OCI-LY1 (cell line): Measurements from ENCODE around the gene DENND1A.

Experiments
- H2AFZ ChIP-seq: fragments of 200-600 bp; sonication (generic), shearing (Covaris generic); 2 replicates; pipeline ENCODE4 v1.6.0; 2014; ENCODE audit warnings: antibody characterized with exemption, mild to moderate bottlenecking, low read length
- H3F3A ChIP-seq: fragments of 200-600 bp; sonication (generic), shearing (Covaris generic); 2 replicates; pipeline ENCODE4 v1.6.0; 2014; ENCODE audit warnings: mild to moderate bottlenecking, antibody characterized with exemption, low read length, moderate library complexity; ENCODE audit not compliant: insufficient read depth
- H3K27ac ChIP-seq: fragments of 200-600 bp; sonication (generic); 2 replicates; pipeline ENCODE4 v1.5.1; 2014; ENCODE audit warnings: low read length, mixed run types, mild to moderate bottlenecking, low read depth; ENCODE audit not compliant: poor library complexity, severe bottlenecking
- H3K27me3 ChIP-seq: fragments of 200-600 bp; sonication (generic); 2 replicates; pipeline ENCODE4 v1.6.0; 2014; ENCODE audit warnings: antibody characterized with exemption, mild to moderate bottlenecking, low read length, moderate library complexity; ENCODE audit not compliant: insufficient read depth
- H3K36me3 ChIP-seq: fragments of 200-600 bp; sonication (generic); 2 replicates; pipeline ENCODE4 v1.6.1; 2014; ENCODE audit warnings: mild to moderate bottlenecking, antibody characterized with exemption, low read length, moderate library complexity, mixed read lengths; ENCODE audit not compliant: insufficient read depth
- H3K4me1 ChIP-seq: fragments of 200-600 bp; sonication (generic); 2 replicates; pipeline ENCODE4 v1.5.1; 2014; ENCODE audit warnings: mild to moderate bottlenecking, low read length, moderate library complexity; ENCODE audit not compliant: insufficient read depth, severe bottlenecking
- H3K4me2 ChIP-seq: fragments of 200-600 bp; sonication (generic), shearing (Covaris generic); 2 replicates; pipeline ENCODE4 v1.6.1; 2014; ENCODE audit warnings: low read length
- H3K4me3 ChIP-seq: fragments of 200-600 bp; sonication (generic); 2 replicates; pipeline ENCODE4 v1.5.1; 2014; ENCODE audit warnings: low read length, low read depth, mild to moderate bottlenecking, mixed read lengths; ENCODE audit not compliant: poor library complexity, severe bottlenecking
- H3K79me2 ChIP-seq: fragments of 200-600 bp; shearing (Covaris generic); 2 replicates; pipeline ENCODE4 v1.6.1; 2016; ENCODE audit warnings: mixed run types, low read length, mixed read lengths; ENCODE audit not compliant: insufficient read depth
- H3K9ac ChIP-seq: fragments of 200-600 bp; sonication (generic), shearing (Covaris generic); 2 replicates; pipeline ENCODE4 v1.6.1; 2014; ENCODE audit warnings: mild to moderate bottlenecking, low read length, mixed read lengths
- H3K9me2 ChIP-seq: fragments of 200-600 bp; sonication (generic), shearing (Covaris generic); 2 replicates; pipeline ENCODE4 v1.6.1; 2014; ENCODE audit warnings: low read depth, mild to moderate bottlenecking, low read length, mixed read lengths
- H3K9me3 ChIP-seq: fragments of 200-600 bp; shearing (Covaris generic); 2 replicates; pipeline ENCODE4 v1.6.1; 2014; ENCODE audit warnings: low read length, mixed read lengths
- H4K20me1 ChIP-seq: fragments of 200-600 bp; sonication (generic), shearing (Covaris generic); 2 replicates; pipeline ENCODE4 v1.6.0; 2016; ENCODE audit warnings: mild to moderate bottlenecking, low read length; ENCODE audit not compliant: insufficient read depth
- CTCF ChIP-seq: fragments of 200-600 bp; sonication (generic), shearing (Covaris generic); IDR thresholded peaks from 2 replicates; pipeline ENCODE4 v1.5.1; 2017; ENCODE audit warnings: mild to moderate bottlenecking, antibody characterized with exemption, low read length, moderate library complexity, mixed read lengths
- EZH2 ChIP-seq: fragments of 200-600 bp; sonication (generic), shearing (Covaris generic); IDR thresholded peaks from 2 replicates; pipeline ENCODE4 v1.8.0; 2017; ENCODE audit warnings: borderline replicate concordance, mixed run types, mild to moderate bottlenecking, antibody characterized with exemption, low read length, moderate library complexity, mixed read lengths

The DENND1A gene

GRCh38 chr9:123894822-123895221, 35.1 kb downstream of the DENND1A start:
- no peaks in the 10 kb centered on the region for H3K9me2 ChIP-seq
- 0 out of 2 replicates have a peak, but pooled peaks cover 3% of the 10 kb centered on the region for H3K79me2 ChIP-seq
- no peak overlapping the region for H3K4me3 ChIP-seq
- H3F3A ChIP-seq = no peaks in the 10 kb centered on the region
- no peaks in the 10 kb centered on the region for H3K27me3 ChIP-seq
- no peak overlapping the region for H3K4me2 ChIP-seq
- H3K36me3 ChIP-seq = no peaks in the 10 kb centered on the region
- no peak overlapping the region for H2AFZ ChIP-seq
- TF ChIP-seq CTCF = no peak
- no peak for TF ChIP-seq EZH2
- no peaks in the 10 kb centered on the region for H4K20me1 ChIP-seq
- H3K9me3 ChIP-seq = no peaks in the 10 kb centered on the region
- H3K27ac ChIP-seq = no peak overlapping the region
- no peaks in the 10 kb centered on the region for H3K4me1 ChIP-seq
- H3K9ac ChIP-seq = no peak overlapping the region

GRCh38 chr9:123893831-123894460, 36.0 kb downstream of the DENND1A start:
- no peak overlapping the region for H3K4me2 ChIP-seq

GRCh38 chr9:123893115-123893514, 36.8 kb downstream of the DENND1A start:
- Histone ChIP-seq H3K27me3 (no peaks in the 10 kb centered on the region), H3K36me3 (no peaks in the 10 kb centered on the region), H3K4me2 (no peak overlapping the region), H3K9ac (no peak overlapping the region), H3K27ac (no peak overlapping the region), H3K4me1 (no peaks in the 10 kb centered on the region), H3K9me2 (no peaks in the 10 kb centered on the region), H3K79me2 (0 out of 2 replicates have a peak, but pooled peaks cover 3% of the 10 kb centered on the region), H3K4me3 (no peak overlapping the region), H3K9me3 (no peaks in the 10 kb centered on the region), H4K20me1 (no peaks in the 10 kb centered on the region), H3F3A (no peaks in the 10 kb centered on the region), H2AFZ (no peak overlapping the region)
- no peak for TF ChIP-seq EZH2
- no peak for TF ChIP-seq CTCF

More at GRCh38 chr9:123893831-123894460, 36.0 kb downstream of the DENND1A start:
- no peak overlapping the region for H3K27ac ChIP-seq
- H2AFZ ChIP-seq = no peak overlapping the region
- H4K20me1 ChIP-seq = no peaks in the 10 kb centered on the region
- no peaks in the 10 kb centered on the region for H3K4me1 ChIP-seq
- no peak overlapping the region for H3K9ac ChIP-seq
- no peaks in the 10 kb centered on the region for H3F3A ChIP-seq
- no peak for TF ChIP-seq CTCF
- no peaks in the 10 kb centered on the region for H3K36me3 ChIP-seq
- 0 out of 2 replicates have a peak, but pooled peaks cover 3% of the 10 kb centered on the region for H3K79me2 ChIP-seq
- H3K9me3 ChIP-seq = no peaks in the 10 kb centered on the region
- H3K4me3 ChIP-seq = no peak overlapping the region
- no peaks in the 10 kb centered on the region for H3K27me3 ChIP-seq
- H3K9me2 ChIP-seq = no peaks in the 10 kb centered on the region
